Gastroesophageal sphincter (tissue), 4 donors: ENCODE data around the gene FNDC3B. TPM values are rescaled to one million over a fixed set of nuclear protein-coding genes. Genes with fewer than 3 reads are reported as not detected.

ENCODE experiments used
- ATAC-seq: fragments of 150-250 bp; one replicate; pipeline ENCODE4 v1.9.1; 2016; ENCODE audit warnings: mild to moderate bottlenecking, moderate library complexity
- H3K27ac ChIP-seq, 4 donors: fragments of 200-600 bp; sonication (generic) in 3 of 4; 1 replicate in 3 of 4; 2 replicates in 1 of 4; pipeline ENCODE4 v1.5.1; 2016 to 2019
- H3K27me3 ChIP-seq: fragments of 200-600 bp; sonication (generic); one replicate; pipeline ENCODE4 v1.5.1; 2019
- H3K36me3 ChIP-seq, 2 donors: fragments of 200-600 bp; sonication (generic); one replicate each; pipeline ENCODE4 v1.5.1; 2019; ENCODE audit warnings: control low read depth in 1 of 2
- H3K4me1 ChIP-seq, 3 donors: fragments of 200-600 bp; sonication (generic); 1 replicate in 2 of 3; 2 replicates in 1 of 3; pipeline ENCODE4 v1.5.1; 2016 to 2019; ENCODE audit warnings: control low read depth in 2 of 3
- H3K4me3 ChIP-seq, 2 donors: fragments of 200-600 bp; sonication (generic); one replicate each; pipeline ENCODE4 v1.5.1; 2019; ENCODE audit warnings: mild to moderate bottlenecking in 1 of 2, moderate library complexity in 1 of 2
- H3K9me3 ChIP-seq, 3 donors: fragments of 200-600 bp; sonication (generic); one replicate each; pipeline ENCODE4 v1.5.1; 2017 to 2019; ENCODE audit warnings: control low read depth in 2 of 3
- CTCF ChIP-seq, 4 experiments: fragments of 200-600 bp in 2 of 4; fragments of 450-650 bp in 2 of 4; sonication (generic) in 1 of 4; IDR thresholded peaks; one replicate each; pipeline ENCODE4 v1.5.1; 2017 to 2019; ENCODE audit warnings: antibody characterized with exemption in 4 of 4, mild to moderate bottlenecking in 2 of 4, moderate library complexity in 2 of 4
- EP300 ChIP-seq: sonication (generic); formaldehyde crosslinking; IDR thresholded peaks from one replicate; pipeline ENCODE4 v1.6.1; 2017; ENCODE audit warnings: antibody characterized with exemption, mild to moderate bottlenecking
- POLR2A ChIP-seq, 2 donors: fragments of 450-650 bp; IDR thresholded peaks; one replicate each; pipeline ENCODE4 v1.6.1; 2017; ENCODE audit warnings: antibody characterized with exemption in 2 of 2, mild to moderate bottlenecking in 2 of 2, moderate library complexity in 1 of 2
- POLR2AphosphoS5 ChIP-seq: sonication (generic); formaldehyde crosslinking; IDR thresholded peaks from one replicate; pipeline ENCODE4 v1.6.1; 2017; ENCODE audit warnings: antibody characterized with exemption
- WGBS, 2 donors: methylation state at CpG; one replicate each; pipeline ENCODE4 v1.1.5; 2018; ENCODE audit warnings: low coverage in 1 of 2; 5-methylcytosine and 5-hydroxymethylcytosine counted together
- total RNA-seq, 4 donors: library from RNA; depleted of rRNA; stranded (reverse); fragments of >200 nt; gene quantifications; one replicate each; pipeline ENCODE4 v1.1.0, GENCODE V29; 2016

FNDC3B gene
- total RNA-seq, 4 donors from 2014 or later, result 53.1 to 97.2 (median 70.8) TPM

GRCh38 chr3:172047567-172048115, 8.3 kb downstream of the FNDC3B start:
- ATAC-seq, result no peak
- Histone ChIP-seq H3K36me3 (peaks cover 0 to 18% of the 10 kb centered on the region in 2 donors), H3K4me3 (no peak overlapping the region), H3K9me3 (no peaks in the 10 kb centered on the region), H3K4me1 (peaks cover 3 to 42% (median 9%) of the 10 kb centered on the region in 3 donors), H3K27me3 (no peaks in the 10 kb centered on the region), H3K27ac (no peak overlapping the region)
- TF ChIP-seq CTCF (IDR thresholded peaks at IDR 0.05) (no peak), POLR2A (IDR thresholded peaks at IDR 0.05) (no peak), EP300 (no peak), POLR2AphosphoS5 (no peak)

GRCh38 chr3:172048599-172048998, 9.2 kb downstream of the FNDC3B start:
- ATAC-seq, result no peak
- Histone ChIP-seq H3K4me1 (peaks cover 3 to 40% (median 3%) of the 10 kb centered on the region in 3 donors), H3K27ac (no peak overlapping the region), H3K9me3 (no peaks in the 10 kb centered on the region), H3K27me3 (no peaks in the 10 kb centered on the region), H3K4me3 (no peak overlapping the region), H3K36me3 (peaks cover 0 to 18% of the 10 kb centered on the region in 2 donors)
- TF ChIP-seq POLR2A (IDR thresholded peaks at IDR 0.05), result no peak
- no peak for TF ChIP-seq POLR2AphosphoS5
- TF ChIP-seq EP300, result no peak
- TF ChIP-seq CTCF (IDR thresholded peaks at IDR 0.05), result no peak
- 85 to 87% methylated on average over 2 of the region's 2 CpGs for WGBS, 2 donors

GRCh38 chr3:172051310-172051956, 12.1 kb downstream of the FNDC3B start:
- Histone ChIP-seq H3K9me3 (no peaks in the 10 kb centered on the region), H3K36me3 (peaks cover 0 to 27% of the 10 kb centered on the region in 2 donors), H3K27me3 (no peaks in the 10 kb centered on the region), H3K27ac (no peak overlapping the region), H3K4me1 (peaks cover 0 to 44% (median 11%) of the 10 kb centered on the region in 3 donors), H3K4me3 (no peak overlapping the region)
- ATAC-seq, result no peak
- 91 to 92% methylated on average over 3 of the region's 3 CpGs for WGBS, 2 donors
- TF ChIP-seq EP300, result no peak
- TF ChIP-seq POLR2AphosphoS5, result no peak
- TF ChIP-seq POLR2A (IDR thresholded peaks at IDR 0.05), result no peak
- no peak for TF ChIP-seq CTCF (IDR thresholded peaks at IDR 0.05)

- Histone ChIP-seq H3K36me3 (peaks cover 0 to 27% of the 10 kb centered on the region in 2 donors), H3K4me1 (peaks cover 0 to 44% (median 15%) of the 10 kb centered on the region in 3 donors), H3K27ac (no peak overlapping the region), H3K27me3 (no peaks in the 10 kb centered on the region), H3K4me3 (no peak overlapping the region), H3K9me3 (no peaks in the 10 kb centered on the region)
- ATAC-seq, result no peak
- WGBS, 2 donors, result 92 to 100% methylated on average over 1 to 2 of the region's 5 CpGs
- no peak for TF ChIP-seq CTCF (IDR thresholded peaks at IDR 0.05)
- TF ChIP-seq POLR2A (IDR thresholded peaks at IDR 0.05), result no peak
- TF ChIP-seq EP300, result no peak
- TF ChIP-seq POLR2AphosphoS5, result no peak
Observed at GRCh38 chr3:172051957-172052354, 12.6 kb downstream of the FNDC3B start.

GRCh38 chr3:172052405-172052804, 13.0 kb downstream of the FNDC3B start:
- H3K4me1 ChIP-seq, result peaks cover 0 to 48% (median 20%) of the 10 kb centered on the region in 3 donors

More at GRCh38 chr3:172052405-172052804, 13.0 kb downstream of the FNDC3B start:
- no peak for TF ChIP-seq CTCF (IDR thresholded peaks at IDR 0.05)
- WGBS, 2 donors, result 84 to 100% methylated on average over 1 to 2 of the region's 2 CpGs
- ATAC-seq, result no peak
- no peaks in the 10 kb centered on the region for H3K9me3 ChIP-seq
- H3K27ac ChIP-seq, result no peak overlapping the region
- no peaks in the 10 kb centered on the region for H3K27me3 ChIP-seq
- H3K36me3 ChIP-seq, result peaks cover 0 to 27% of the 10 kb centered on the region in 2 donors
- H3K4me3 ChIP-seq, result no peak overlapping the region
